Sigmoid colon (tissue), 4 donors: ENCODE measurements around the gene SCAMP1.

ENCODE experiments used
- CTCF ChIP-seq, 4 experiments: fragments of 450-650 bp in 3 of 4; fragments of 200-600 bp in 1 of 4; IDR thresholded peaks; one replicate each; pipeline ENCODE4 v1.5.1; 2016 to 2019; ENCODE audit warnings: antibody characterized with exemption in 4 of 4, mild to moderate bottlenecking in 3 of 4, moderate library complexity in 2 of 4
- POLR2A ChIP-seq, 2 donors: fragments of 450-650 bp; IDR thresholded peaks; one replicate each; pipeline ENCODE4 v1.6.1; 2016; ENCODE audit warnings: antibody characterized with exemption in 2 of 2, mild to moderate bottlenecking in 2 of 2, moderate library complexity in 2 of 2
- POLR2AphosphoS5 ChIP-seq, 4 donors: sonication (generic); formaldehyde crosslinking; IDR thresholded peaks; one replicate each; pipeline ENCODE4 v1.6.1; 2017; ENCODE audit warnings: antibody characterized with exemption in 4 of 4

- TF ChIP-seq CTCF (IDR thresholded peaks at IDR 0.05), result no peak
- TF ChIP-seq POLR2AphosphoS5 (IDR thresholded peaks at IDR 0.05), result no peak
- TF ChIP-seq POLR2A (IDR thresholded peaks at IDR 0.05), result no peak
Observed at GRCh38 chr5:78447775-78448424, 87.5 kb downstream of the SCAMP1 start.
